Measurements from ENCODE around the gene BTD.

GRCh38 chr3:15664144-15664543, 62.6 kb downstream of the BTD start:
- no peak for TF ChIP-seq EZH2 (IDR thresholded peaks at IDR 0.05; ENCODE audit: borderline replicate concordance, control insufficient read depth, low read depth, low read length)
- TF ChIP-seq ZBTB33 (IDR thresholded peaks at IDR 0.05), result no peak
- TF ChIP-seq HDGF (IDR thresholded peaks at IDR 0.05), result no peak
- no peak for TF ChIP-seq CTCF (IDR thresholded peaks at IDR 0.05 in 2 of 3, conservative IDR thresholded peaks at IDR 0.05 in 1 of 3; ENCODE audit: control insufficient read depth in 2 of 3, extremely low read depth in 1 of 3, insufficient read depth in 1 of 3, low read depth in 3 of 3, low read length in 3 of 3)
- TF ChIP-seq POLR2AphosphoS5 (IDR thresholded peaks at IDR 0.05; ENCODE audit: low read length), result no peak
- no peak for TF ChIP-seq YY1 (IDR thresholded peaks at IDR 0.05; ENCODE audit: low read depth, low read length)
- no peak for TF ChIP-seq ZNF24 (IDR thresholded peaks at IDR 0.05)
- no peak for TF ChIP-seq POLR2A (IDR thresholded peaks at IDR 0.05; ENCODE audit: low read depth, low read length)
- no peak for TF ChIP-seq EP300 (IDR thresholded peaks at IDR 0.05; ENCODE audit: borderline replicate concordance in 1 of 2, control insufficient read depth in 1 of 2, low read depth in 2 of 2, low read length in 2 of 2)
- no peak for TF ChIP-seq CHD2 (IDR thresholded peaks at IDR 0.05; ENCODE audit: borderline replicate concordance, low read depth, low read length)
